SK-N-SH (cell line): ENCODE measurements around the gene THSD4. TPM values are rescaled to one million over a fixed set of nuclear protein-coding genes. Genes with fewer than 3 reads are reported as not detected.

Experiments used
- CTCF ChIA-PET: fragments of 300-600, 350-600 bp; formaldehyde crosslinking; extraction: SDS; loops from one replicate; lab custom pipeline; 2021; lab: Yijun Ruan, JAX
- POLR2A ChIA-PET: fragments of 350-600 bp; sonication (Branson Sonifier 250); formaldehyde crosslinking; extraction: SDS; loops from one replicate; lab custom pipeline; 2020; ENCODE audit warnings: antibody characterized with exemption, inconsistent platforms; lab: Yijun Ruan, JAX
- DNase-seq: peaks from one replicate; pipeline ENCODE4 v3.0.0; 2012
- H2AFZ ChIP-seq: fragments of 200-600 bp; sonication (generic); 2 replicates; pipeline ENCODE4 v1.8.1; 2016; ENCODE audit warnings: antibody characterized with exemption, mild to moderate bottlenecking, low read depth
- H3F3A ChIP-seq: fragments of 200-600 bp; sonication (generic); replicated peaks from 2 replicates; pipeline ENCODE3; 2016; ENCODE audit warnings: antibody characterized with exemption, mild to moderate bottlenecking; ENCODE audit not compliant: insufficient read depth
- H3K27ac ChIP-seq, 2 experiments: fragments of 200-500 bp in 1 of 2; fragments of 200-600 bp in 1 of 2; sonication (Bioruptor generic) in 1 of 2; sonication (generic), shearing (Covaris generic) in 1 of 2; 2 replicates each; pipeline versions ENCODE4 v1.5.1 to v1.6.1; 2014 to 2016; ENCODE audit warnings: low read depth in 2 of 2, inconsistent platforms in 1 of 2, low read length in 1 of 2, mild to moderate bottlenecking in 1 of 2, mixed read lengths in 1 of 2
- H3K27me3 ChIP-seq: fragments of 200-600 bp; sonication (generic), shearing (Covaris generic); 2 replicates; pipeline ENCODE4 v1.6.1; 2016; ENCODE audit warnings: mixed run types; ENCODE audit not compliant: insufficient read depth
- H3K36me3 ChIP-seq, 2 experiments: fragments of 200-500 bp in 1 of 2; fragments of 200-600 bp in 1 of 2; sonication (Bioruptor generic) in 1 of 2; sonication (generic) in 1 of 2; replicated peaks in 1 of 2; 2 replicates each; pipeline versions ENCODE3 to v1.5.1; 2014 to 2016; ENCODE audit warnings: low read length in 1 of 2, mild to moderate bottlenecking in 1 of 2; ENCODE audit not compliant: insufficient read depth in 2 of 2, control insufficient read depth in 1 of 2
- H3K4me1 ChIP-seq, 2 experiments: fragments of 200-500 bp in 1 of 2; fragments of 200-600 bp in 1 of 2; sonication (Bioruptor generic) in 1 of 2; sonication (generic), shearing (Covaris generic) in 1 of 2; 2 replicates each; pipeline versions ENCODE4 v1.5.1 to v1.6.1; 2014 to 2016; ENCODE audit warnings: low read depth in 1 of 2, low read length in 1 of 2, mixed run types in 1 of 2; ENCODE audit not compliant: insufficient read depth in 2 of 2, control insufficient read depth in 1 of 2
- H3K4me2 ChIP-seq: fragments of 200-600 bp; sonication (generic), shearing (Covaris generic); 2 replicates; pipeline ENCODE4 v1.6.1; 2017; ENCODE audit warnings: mixed run types
- H3K4me3 ChIP-seq, 2 experiments: fragments of 200-500 bp in 1 of 2; fragments of 200-600 bp in 1 of 2; sonication (Bioruptor generic) in 1 of 2; sonication (generic), shearing (Covaris generic) in 1 of 2; 2 replicates each; pipeline versions ENCODE4 v1.5.1 to v1.8.1; 2014 to 2016; ENCODE audit warnings: low read depth in 2 of 2, inconsistent platforms in 1 of 2, low read length in 1 of 2, mild to moderate bottlenecking in 1 of 2, mixed read lengths in 1 of 2, moderate library complexity in 1 of 2
- H3K79me2 ChIP-seq: fragments of 200-600 bp; sonication (generic); 2 replicates; pipeline ENCODE4 v1.8.1; 2017; ENCODE audit warnings: mild to moderate bottlenecking; ENCODE audit not compliant: insufficient read depth
- H3K9ac ChIP-seq: fragments of 200-600 bp; sonication (generic); 2 replicates; pipeline ENCODE4 v1.6.1; 2017; ENCODE audit warnings: mixed run types
- H3K9me2 ChIP-seq: fragments of 200-600 bp; sonication (generic); 2 replicates; pipeline ENCODE4 v1.6.1; 2017; ENCODE audit warnings: mixed run types
- H3K9me3 ChIP-seq: fragments of 200-600 bp; sonication (generic); 2 replicates; pipeline ENCODE4 v1.6.1; 2017; ENCODE audit warnings: mixed run types, mild to moderate bottlenecking, moderate library complexity
- H4K20me1 ChIP-seq: fragments of 200-600 bp; sonication (generic); 2 replicates; pipeline ENCODE4 v1.6.1; 2017; ENCODE audit warnings: mild to moderate bottlenecking, mixed run types; ENCODE audit not compliant: insufficient read depth
- CHD2 ChIP-seq: fragments of 150-350 bp; IDR thresholded peaks from 2 replicates; pipeline ENCODE4 v1.6.1; 2018; ENCODE audit warnings: low read length; ENCODE audit not compliant: partially characterized antibody
- CTCF ChIP-seq: fragments of 200-600 bp; sonication (generic); IDR thresholded peaks from 2 replicates; pipeline ENCODE4 v1.6.1; 2017; ENCODE audit warnings: antibody characterized with exemption, mild to moderate bottlenecking, moderate library complexity
- EZH2phosphoT487 ChIP-seq: fragments of 200-600 bp; sonication (generic); IDR thresholded peaks from 2 replicates; pipeline ENCODE4 v1.6.1; 2017; ENCODE audit warnings: low read depth, mixed run types, mild to moderate bottlenecking, antibody characterized with exemption, moderate library complexity, borderline replicate concordance
- FOSL2 ChIP-seq: IDR thresholded peaks from 2 replicates; pipeline ENCODE4 v1.4.0; 2012; ENCODE audit warnings: low read depth, mild to moderate bottlenecking, moderate library complexity, borderline replicate concordance
- FOXJ3 ChIP-seq: sonication (generic); formaldehyde crosslinking; IDR thresholded peaks from 2 replicates; pipeline ENCODE4 v1.5.1; 2020; ENCODE audit warnings: mild to moderate bottlenecking, missing genetic modification reagents
- GABPA ChIP-seq: IDR thresholded peaks from 2 replicates; pipeline ENCODE4 v1.4.0; 2012; ENCODE audit warnings: low read depth, mild to moderate bottlenecking
- GATA2 ChIP-seq: sonication (generic); formaldehyde crosslinking; IDR thresholded peaks from 2 replicates; pipeline ENCODE4 v1.5.0; 2020; ENCODE audit warnings: mild to moderate bottlenecking, missing genetic modification reagents
- MEF2A ChIP-seq: IDR thresholded peaks from 2 replicates; pipeline ENCODE4 v1.4.0; 2012; ENCODE audit warnings: low read depth, borderline replicate concordance
- NRF1 ChIP-seq: IDR thresholded peaks from 2 replicates; pipeline ENCODE4 v1.6.1; 2012; ENCODE audit warnings: low read depth, mild to moderate bottlenecking, low read length
- POLR2AphosphoS5 ChIP-seq: IDR thresholded peaks from 2 replicates; pipeline ENCODE4 v1.6.1; 2012; ENCODE audit warnings: low read depth, low read length
- RCOR1 ChIP-seq: fragments of 150-350 bp; IDR thresholded peaks from 2 replicates; pipeline ENCODE4 v1.6.1; 2017; ENCODE audit warnings: antibody characterized with exemption, low read length
- SIN3A ChIP-seq: IDR thresholded peaks from 2 replicates; pipeline ENCODE4 v1.6.1; 2012; ENCODE audit warnings: low read depth, mild to moderate bottlenecking, low read length, moderate library complexity, borderline replicate concordance
- SMC3 ChIP-seq: IDR thresholded peaks from 2 replicates; pipeline ENCODE4 v1.6.1; 2012; ENCODE audit warnings: low read depth, low read length, improper control_type of control experiment
- TAF1 ChIP-seq: IDR thresholded peaks from 2 replicates; pipeline ENCODE4 v1.6.1; 2012; ENCODE audit warnings: low read depth, mild to moderate bottlenecking, low read length, moderate library complexity, borderline replicate concordance
- TCF12 ChIP-seq: IDR thresholded peaks from 2 replicates; pipeline ENCODE4 v1.4.0; 2012
- USF1 ChIP-seq: IDR thresholded peaks from 2 replicates; pipeline ENCODE4 v1.4.0; 2012; ENCODE audit warnings: low read depth, borderline replicate concordance
- YY1 ChIP-seq: IDR thresholded peaks from 2 replicates; pipeline ENCODE4 v1.4.0; 2012; ENCODE audit warnings: low read depth, mild to moderate bottlenecking
- WGBS: methylation state at CpG from one replicate; pipeline ENCODE4 v1.1.6; 2017; ENCODE audit warnings: low lambda C conversion rate; 5-methylcytosine and 5-hydroxymethylcytosine counted together
- polyA plus RNA-seq, 3 experiments: library from polyadenylated mRNA; depleted of rRNA; stranded (reverse); fragments of >200 nt; gene quantifications; 2 replicates each; pipeline ENCODE4 v1.2.3, GENCODE V29; 2012
- TF ChIP-seq, protein P1 (sequence below): IDR thresholded peaks from 2 replicates; pipeline ENCODE4 v1.4.0; 2012; ENCODE audit warnings: low read depth

The THSD4 gene
- polyA plus RNA-seq, 1 of the 3 experiments (the other 2 are of a cell fraction): 79.1 TPM

DNA sequence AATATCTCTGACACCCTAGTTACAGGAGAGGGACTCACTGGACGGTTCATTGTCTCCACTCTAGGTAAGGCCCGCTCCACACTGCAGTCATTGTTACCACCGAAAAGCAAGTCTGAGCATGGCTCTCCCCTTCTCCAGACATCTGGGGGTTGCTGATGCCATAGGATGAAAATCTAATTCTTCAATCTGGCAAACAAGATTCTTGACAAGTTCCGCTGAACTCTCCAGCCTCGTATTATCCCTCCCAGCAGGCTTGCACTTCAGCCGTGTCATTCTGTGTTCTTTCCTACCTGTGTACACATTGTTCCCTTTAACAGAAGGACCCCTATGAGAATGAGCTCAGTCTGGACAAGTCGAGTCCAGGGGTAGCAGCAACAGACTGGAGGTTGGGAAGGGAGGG, 542.8 kb downstream of the THSD4 start:
- no peak for TF ChIP-seq POLR2AphosphoS5
- no peak for TF ChIP-seq YY1
- no peak for TF ChIP-seq GABPA
- no peak for TF ChIP-seq RCOR1
- no peak for TF ChIP-seq SMC3
- TF ChIP-seq TCF12: no peak
- no peak for TF ChIP-seq EZH2phosphoT487
- no peak for TF ChIP-seq GATA2 (CRISPR knock-in tag)
- no peak for TF ChIP-seq CTCF
- TF ChIP-seq, protein P1, sequence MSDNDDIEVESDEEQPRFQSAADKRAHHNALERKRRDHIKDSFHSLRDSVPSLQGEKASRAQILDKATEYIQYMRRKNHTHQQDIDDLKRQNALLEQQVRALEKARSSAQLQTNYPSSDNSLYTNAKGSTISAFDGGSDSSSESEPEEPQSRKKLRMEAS: no peak
- no peak for TF ChIP-seq TAF1
- no peak for TF ChIP-seq FOSL2
- H3K9me2 ChIP-seq: no peaks in the 10 kb centered on the region
- ChIA-PET CTCF (no interaction called here), POLR2A (no interaction called here)
- H3K4me3 ChIP-seq: no peak overlapping the region
- no peaks in the 10 kb centered on the region for H3K27me3 ChIP-seq
- H3K9ac ChIP-seq: no peak overlapping the region
- 91% methylated on average over 7 of the region's 7 CpGs for WGBS
- peaks cover 11% of the 10 kb centered on the region for H3F3A ChIP-seq
- no peak overlapping the region for H3K4me2 ChIP-seq
- peaks cover 16 to 22% of the 10 kb centered on the region in 2 experiments for H3K4me1 ChIP-seq
- H3K36me3 ChIP-seq: no peaks in the 10 kb centered on the region
- DNase-seq: no peak
- H3K79me2 ChIP-seq: no peaks in the 10 kb centered on the region
- no peak overlapping the region for H3K27ac ChIP-seq
- H2AFZ ChIP-seq: no peak overlapping the region
- no peaks in the 10 kb centered on the region for H4K20me1 ChIP-seq
- H3K9me3 ChIP-seq: no peaks in the 10 kb centered on the region

DNA sequence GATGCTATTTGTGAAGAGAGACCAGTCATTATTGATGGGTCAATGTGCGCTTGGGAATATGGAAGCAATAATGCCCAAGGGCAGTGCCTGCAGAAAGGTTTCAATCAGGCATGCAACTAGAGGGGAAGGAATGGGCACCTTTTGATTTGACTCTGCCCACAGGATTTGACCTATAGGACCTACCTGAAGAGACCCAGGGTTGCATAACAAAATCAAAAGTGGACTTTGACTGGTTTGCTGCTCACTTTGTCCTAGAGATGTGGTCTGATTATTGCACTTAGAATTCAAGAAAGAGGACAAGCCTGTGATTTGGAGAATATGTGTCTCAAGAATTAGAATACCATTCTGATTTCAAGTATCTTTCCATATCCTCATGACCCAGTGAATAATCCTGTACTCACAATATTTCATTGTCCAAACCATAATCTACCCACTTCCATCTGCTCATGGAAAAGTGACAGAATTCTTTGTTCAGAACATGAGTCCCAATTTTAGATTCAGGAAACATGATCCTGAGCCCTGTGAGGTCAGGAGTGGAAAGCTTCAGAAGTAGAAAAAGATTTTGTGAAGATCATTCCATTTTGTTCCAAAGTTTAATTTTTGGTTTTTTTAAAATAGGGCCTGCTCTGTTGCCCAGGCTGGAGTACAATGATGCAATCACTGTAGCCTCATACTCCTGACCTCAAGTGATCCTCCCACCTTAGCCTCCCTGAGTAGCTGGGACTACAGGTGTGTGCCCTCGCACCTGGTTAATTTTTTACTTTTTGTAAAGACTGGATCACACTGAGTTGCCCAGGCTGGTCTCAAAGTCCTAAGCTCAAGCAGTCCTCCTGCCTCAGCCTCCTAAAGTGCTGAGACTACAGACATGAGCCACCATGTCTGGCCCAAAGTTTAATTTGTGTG, 543.8 kb downstream of the THSD4 start:
- 96% methylated on average over 2 of the region's 2 CpGs for WGBS

More for the DNA sequence above, 543.8 kb downstream of the THSD4 start:
- POLR2A ChIA-PET: no interaction called here
- Histone ChIP-seq H3K9me2 (no peaks in the 10 kb centered on the region), H3K4me2 (peak overlapping the region; percentile 21; the same call in 1 of the 2 replicates), H3K79me2 (no peaks in the 10 kb centered on the region), H3K9ac (no peak overlapping the region), H3K36me3 (no peaks in the 10 kb centered on the region), H4K20me1 (no peaks in the 10 kb centered on the region), H3K27me3 (no peaks in the 10 kb centered on the region), H3F3A (peaks cover 11% of the 10 kb centered on the region), H3K4me1 (peaks cover 16 to 22% of the 10 kb centered on the region in 2 experiments), H3K4me3 (no peak overlapping the region), H2AFZ (no peak overlapping the region), H3K27ac (peak overlapping the region in 1 of 2 experiments; percentile 36; a peak in 2 of 4 replicates), H3K9me3 (no peaks in the 10 kb centered on the region)
- TF ChIP-seq SIN3A (no peak), USF1 (no peak), GABPA (no peak), NRF1 (no peak), MEF2A (no peak), RCOR1 (no peak), CHD2 (no peak), POLR2AphosphoS5 (no peak), FOXJ3 (CRISPR knock-in tag) (no peak)
- TF ChIP-seq, protein P1: no peak
- CTCF ChIA-PET: no interaction called here
- no peak for DNase-seq
